ENCODE data around the gene MAP3K7CL.
A peak's percentile ranks its signal among the peaks of the same experiment; 100 is the strongest.

MAP3K7CL gene

GRCh38 chr21:29194342-29194741 is 63.9 kb downstream of the MAP3K7CL start:
- no peak for DNase-seq (ENCODE audit: low read depth in 2 of 3, low spot score in 2 of 3)

GRCh38 chr21:29194847-29195246 is 64.4 kb downstream of the MAP3K7CL start:
- no peak for DNase-seq (ENCODE audit: low read depth in 2 of 3, low spot score in 2 of 3)

- peak in 2 of 3 experiments; percentile 25 to 35 for DNase-seq (ENCODE audit: low read depth in 2 of 3, low spot score in 2 of 3)
Observed at GRCh38 chr21:29195981-29196669, 65.7 kb downstream of the MAP3K7CL start.

DNA sequence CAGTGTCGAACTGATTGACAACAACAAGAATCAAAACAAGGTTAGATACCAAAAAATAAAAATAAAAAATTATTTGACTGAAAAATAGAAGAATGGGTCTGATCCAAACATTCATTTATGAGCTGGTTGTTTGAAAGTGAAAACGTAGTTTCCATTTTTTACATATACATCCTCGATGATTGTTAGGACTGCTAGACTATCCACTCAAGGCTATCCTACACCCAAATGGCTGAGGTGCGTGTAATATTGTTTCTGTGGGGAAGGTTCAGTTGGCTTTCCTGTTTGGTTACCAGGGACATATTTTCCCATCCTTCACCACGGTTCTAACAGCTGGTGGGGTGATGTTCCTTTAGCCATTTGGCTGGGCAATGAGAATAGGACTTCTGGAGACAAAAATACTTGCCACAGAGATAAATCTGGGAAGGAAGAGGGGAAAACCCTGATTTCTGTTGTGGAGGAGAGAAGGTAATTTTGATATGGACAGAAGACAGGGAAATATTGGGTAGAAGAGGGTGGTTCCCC is 66.3 kb downstream of the MAP3K7CL start:
- no peak for DNase-seq (ENCODE audit: low read depth in 2 of 3, low spot score in 2 of 3)

GRCh38 chr21:29201186-29201585 is 70.7 kb downstream of the MAP3K7CL start:
- DNase-seq (ENCODE audit: low read depth in 2 of 3, low spot score in 2 of 3): no peak

DNA sequence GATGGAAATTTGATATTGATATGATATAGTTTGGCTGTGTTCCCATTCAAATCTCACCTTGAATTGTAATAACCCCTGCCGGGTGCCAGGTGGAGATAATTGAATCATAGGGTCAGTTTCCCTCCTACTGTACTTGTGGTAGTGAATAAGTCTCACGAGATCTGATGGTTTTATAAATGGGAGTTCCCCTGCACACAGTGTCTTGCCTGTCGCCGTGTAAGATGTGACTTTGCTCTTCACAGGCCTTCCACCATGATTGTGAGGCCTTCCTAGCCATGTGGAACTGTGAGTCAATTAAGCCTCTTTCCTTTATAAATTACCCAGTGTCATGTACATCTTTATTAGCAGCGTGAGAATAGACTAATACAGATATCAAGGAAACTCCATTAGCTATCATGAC is 74.6 kb downstream of the MAP3K7CL start:
- DNase-seq (ENCODE audit: low read depth in 2 of 3, low spot score in 2 of 3): no peak

DNA sequence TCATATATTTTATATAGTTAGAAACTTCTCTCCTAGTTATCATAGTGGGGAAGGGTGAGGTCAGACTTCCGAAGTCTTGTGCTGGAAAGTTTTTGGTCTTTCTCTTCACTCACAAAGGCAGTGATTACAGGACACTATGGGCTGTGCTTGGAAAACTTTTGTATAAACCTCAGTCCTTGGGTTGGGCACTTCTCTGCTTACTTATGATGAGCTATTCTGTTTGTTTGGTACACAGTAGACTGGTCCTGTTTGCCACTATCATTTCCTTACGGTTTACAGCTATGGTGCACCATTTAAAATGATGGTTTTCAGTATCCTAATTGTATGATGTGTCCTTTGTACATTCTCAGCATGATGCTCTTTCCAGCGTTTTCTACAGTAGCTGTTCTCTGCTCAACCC is 75.5 kb downstream of the MAP3K7CL start:
- DNase-seq (ENCODE audit: low read depth in 2 of 3, low spot score in 2 of 3): no peak

- DNase-seq (ENCODE audit: low read depth in 2 of 3, low spot score in 2 of 3): no peak
Observed at GRCh38 chr21:29206445-29206844, 76.0 kb downstream of the MAP3K7CL start.

DNA sequence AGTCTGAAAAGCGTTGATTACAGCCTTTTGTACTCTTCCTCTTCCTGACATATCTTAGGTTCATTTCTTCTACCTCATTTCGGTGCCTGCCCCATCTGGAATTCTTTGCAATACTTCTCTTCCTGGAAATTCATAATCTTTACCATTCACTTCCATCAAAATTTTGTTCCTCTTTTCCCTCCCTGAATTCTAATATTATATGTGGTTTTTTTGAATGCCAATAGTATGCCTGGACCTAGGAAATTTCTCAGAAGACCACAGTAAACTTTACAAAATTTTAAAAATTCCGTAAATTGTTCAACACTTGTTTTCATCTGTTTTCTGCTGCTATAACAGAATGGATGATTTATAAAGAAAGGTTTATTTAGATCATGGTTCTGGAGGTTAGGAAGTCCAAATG is 76.8 kb downstream of the MAP3K7CL start:
- DNase-seq (ENCODE audit: low read depth in 2 of 3, low spot score in 2 of 3): no peak

- no peak for DNase-seq (ENCODE audit: low read depth in 2 of 3, low spot score in 2 of 3)
Observed at GRCh38 chr21:29208044-29208681, 77.7 kb downstream of the MAP3K7CL start.

DNA sequence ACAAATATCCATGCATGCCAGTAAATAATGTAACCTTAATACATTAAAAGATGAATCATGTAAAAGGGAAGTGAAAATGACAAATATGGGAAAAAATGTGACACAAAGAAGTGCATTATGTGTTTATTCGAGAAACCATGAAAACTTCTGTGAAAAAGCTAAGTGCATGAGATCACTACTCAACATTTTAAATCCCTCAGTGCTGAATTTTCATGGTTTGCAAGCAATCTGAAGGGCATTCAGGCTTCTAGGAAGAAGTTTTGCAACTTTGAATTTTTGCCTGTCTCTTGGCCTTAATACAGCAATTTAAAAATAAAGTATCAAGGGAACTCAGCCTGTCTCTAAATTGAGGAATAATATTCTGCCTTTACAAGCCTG is 78.2 kb downstream of the MAP3K7CL start:
- DNase-seq (ENCODE audit: low read depth in 2 of 3, low spot score in 2 of 3): no peak

DNA sequence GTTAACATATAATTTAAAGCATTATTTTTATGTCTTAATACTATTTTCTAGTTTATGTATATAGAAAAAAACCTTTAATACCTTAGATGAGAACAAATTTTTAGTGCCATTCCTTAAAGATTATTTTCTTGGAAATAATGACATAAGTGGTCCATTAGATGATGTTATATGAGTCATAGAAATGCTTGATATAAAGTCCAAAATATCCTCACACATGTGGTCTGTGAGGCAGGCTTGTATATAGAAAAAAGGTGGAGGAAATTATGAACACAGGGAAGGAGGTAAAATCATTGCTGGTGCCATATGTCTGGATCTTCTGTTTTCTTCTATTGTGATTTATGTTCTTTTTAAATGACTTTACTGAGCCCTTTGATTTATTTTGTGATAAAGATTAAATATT is 79.3 kb downstream of the MAP3K7CL start:
- DNase-seq (ENCODE audit: low read depth in 2 of 3, low spot score in 2 of 3): no peak

- no peak for DNase-seq (ENCODE audit: low read depth in 2 of 3, low spot score in 2 of 3)
Observed at GRCh38 chr21:29211205-29211604, 80.8 kb downstream of the MAP3K7CL start.

GRCh38 chr21:29212446-29212845 is 82.0 kb downstream of the MAP3K7CL start:
- DNase-seq (ENCODE audit: low read depth in 2 of 3, low spot score in 2 of 3): no peak

GRCh38 chr21:29213513-29214385 is 83.3 kb downstream of the MAP3K7CL start:
- no peak for DNase-seq (ENCODE audit: low read depth in 2 of 3, low spot score in 2 of 3)

DNA sequence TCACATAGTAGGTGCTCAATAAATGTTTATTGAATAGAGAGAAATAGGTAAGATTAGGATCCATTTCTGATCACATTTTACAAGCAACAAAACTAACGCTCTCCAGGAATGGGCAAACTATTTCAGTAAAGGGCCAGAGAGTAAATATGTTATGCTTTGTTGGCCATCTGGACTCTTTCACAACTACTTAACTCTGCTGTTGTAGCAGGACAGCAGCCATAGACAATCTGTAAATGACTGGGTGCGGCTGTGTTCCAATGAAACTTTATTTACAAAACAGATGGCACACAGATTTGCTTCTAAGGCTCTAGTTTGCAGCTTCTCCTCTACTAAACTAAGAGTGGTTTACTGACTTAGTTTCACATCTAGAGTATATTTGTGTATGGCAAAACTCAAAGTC is 85.3 kb downstream of the MAP3K7CL start:
- no peak for DNase-seq (ENCODE audit: low read depth in 2 of 3, low spot score in 2 of 3)

DNA sequence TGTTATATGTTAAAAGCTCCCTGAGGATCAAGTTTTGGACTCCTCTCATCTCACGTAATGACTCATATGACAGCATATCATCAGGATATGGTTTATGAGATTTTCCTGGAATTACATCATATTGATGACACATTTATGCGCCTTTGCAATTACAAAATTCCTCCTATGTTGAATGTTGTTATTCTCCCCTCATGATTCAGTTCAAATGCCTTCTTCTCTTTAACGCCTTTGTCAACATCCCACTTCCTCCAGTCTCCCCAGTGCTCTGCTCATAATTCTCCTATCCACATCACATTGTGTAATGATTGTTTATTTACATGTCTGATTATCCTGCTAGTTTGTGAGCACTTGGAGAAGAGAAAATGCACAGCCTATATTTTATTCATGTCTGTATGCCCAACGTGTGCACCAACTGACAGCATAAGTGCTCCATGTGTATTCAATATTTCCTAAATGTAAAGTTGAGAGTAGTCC is 87.4 kb downstream of the MAP3K7CL start:
- no peak for DNase-seq (ENCODE audit: low read depth in 2 of 3, low spot score in 2 of 3)

- no peak for DNase-seq (ENCODE audit: low read depth in 2 of 3, low spot score in 2 of 3)
Observed at GRCh38 chr21:29218749-29219148, 88.3 kb downstream of the MAP3K7CL start.

DNA sequence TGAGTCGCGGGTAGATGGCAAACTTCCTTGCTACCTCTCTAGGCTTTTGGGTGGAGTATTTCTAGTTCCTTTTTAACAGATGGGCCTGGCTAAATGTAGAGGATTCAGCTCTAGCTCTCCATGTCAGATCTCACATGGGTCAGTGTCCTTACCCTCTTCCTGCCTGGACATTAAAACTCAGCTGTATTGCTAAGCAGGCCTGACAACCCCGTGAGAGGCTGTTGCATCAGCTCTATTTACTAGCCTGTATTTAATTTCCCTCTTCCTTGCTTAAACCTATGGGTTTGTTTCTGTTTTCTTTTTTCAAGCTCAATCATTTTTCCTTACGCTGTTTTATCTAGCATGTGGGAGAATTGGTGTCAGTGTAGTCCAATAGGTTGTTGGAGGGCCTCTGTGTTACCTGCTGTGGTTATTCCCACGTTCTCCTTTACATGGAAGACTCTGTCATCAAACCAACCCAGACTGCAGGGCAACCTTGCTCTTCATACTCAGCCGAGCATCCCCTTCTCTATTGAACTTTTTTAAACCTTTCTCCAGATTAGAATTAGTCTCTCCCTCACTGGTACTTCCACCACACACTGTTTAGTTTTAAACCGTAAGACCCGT is 88.8 kb downstream of the MAP3K7CL start:
- DNase-seq (ENCODE audit: low read depth in 2 of 3, low spot score in 2 of 3): no peak

DNA sequence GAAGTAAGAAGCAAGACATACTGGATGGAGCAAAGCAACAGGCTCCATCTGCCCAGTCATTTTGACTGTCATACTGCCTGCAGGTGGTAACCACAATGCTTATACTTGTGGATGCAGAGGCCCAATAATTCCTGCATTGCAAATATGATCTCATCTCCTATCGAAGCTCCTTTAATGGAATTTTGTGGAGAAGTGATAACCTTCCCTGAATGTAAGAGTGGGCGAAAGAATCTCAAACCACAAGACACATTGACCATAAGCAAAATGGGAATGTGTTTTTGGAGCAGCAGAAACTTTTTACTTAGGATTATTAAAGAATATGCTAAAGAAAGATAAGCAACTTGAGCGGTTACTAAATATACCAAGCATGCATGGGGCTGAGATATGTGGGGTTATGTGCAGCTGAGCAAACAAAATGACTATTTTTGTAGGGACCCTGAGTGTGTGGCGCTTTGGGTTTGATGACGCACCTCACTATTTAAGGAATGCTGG is 90.9 kb downstream of the MAP3K7CL start:
- no peak for DNase-seq (ENCODE audit: low read depth in 2 of 3, low spot score in 2 of 3)

DNA sequence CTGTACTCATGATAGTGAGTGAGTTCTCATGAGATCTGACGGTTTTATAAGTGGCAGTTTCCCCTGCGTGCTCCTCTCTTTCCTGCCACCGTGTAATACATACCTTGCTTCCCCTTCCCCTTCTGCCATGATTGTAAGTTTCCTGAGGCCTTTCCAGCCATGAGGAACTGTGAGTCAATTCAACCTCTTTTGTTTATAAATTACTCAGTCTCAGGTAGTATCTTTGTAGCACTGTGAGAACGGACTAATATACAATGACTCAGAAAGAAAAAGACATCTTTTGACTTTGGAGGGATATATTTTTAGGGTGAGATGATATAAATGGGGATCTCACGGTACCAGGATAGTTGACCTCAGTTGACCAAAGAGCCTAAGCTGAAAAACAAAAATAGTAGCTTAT is 93.6 kb downstream of the MAP3K7CL start:
- DNase-seq (ENCODE audit: low read depth in 2 of 3, low spot score in 2 of 3): no peak

Measured in activated CD8-positive, alpha-beta memory T cell treated with anti-CD3 and anti-CD28 coated beads for 48 hours (primary cell).